GM12865 (cell line): ENCODE measurements around the gene ABR.

Experiments
- DNase-seq: peaks from one replicate; pipeline ENCODE4 v3.0.0; 2010; ENCODE audit warnings: low read depth
- H3K4me3 ChIP-seq: 2 replicates; pipeline ENCODE4 v1.5.1; 2011; ENCODE audit warnings: mild to moderate bottlenecking, low read depth, low read length, control low read depth
- TF ChIP-seq, protein P1 (sequence below): IDR thresholded peaks from 2 replicates; pipeline ENCODE4 v1.5.1; 2011; ENCODE audit warnings: low read length, control low read depth, low read depth, inconsistent platforms; ENCODE audit not compliant: insufficient read depth; ENCODE audit errors: missing control alignments

ABR gene

DNA sequence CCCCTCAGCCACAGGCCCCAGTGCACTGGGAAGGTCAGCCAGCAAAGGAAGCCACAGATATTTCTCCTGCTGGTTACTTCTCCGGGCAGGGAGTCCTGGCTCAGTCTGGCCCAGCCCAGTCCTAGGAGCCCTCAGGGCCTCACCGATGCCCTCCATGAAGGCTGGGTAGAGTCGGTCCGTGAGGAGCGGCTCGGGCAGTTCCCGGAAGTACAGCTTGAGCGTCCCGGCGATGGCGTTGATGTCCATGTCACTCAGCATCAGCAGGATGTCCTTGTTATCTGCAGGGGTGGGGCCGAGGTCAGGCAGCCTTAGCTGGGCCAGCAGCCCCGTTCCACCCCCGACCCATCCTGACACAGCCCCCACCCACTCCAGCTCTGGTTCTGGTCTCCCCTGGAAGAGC, 169.2 kb downstream of the ABR start:
- H3K4me3 ChIP-seq = no peak overlapping the region
- DNase-seq = no peak
- TF ChIP-seq, protein P1, sequence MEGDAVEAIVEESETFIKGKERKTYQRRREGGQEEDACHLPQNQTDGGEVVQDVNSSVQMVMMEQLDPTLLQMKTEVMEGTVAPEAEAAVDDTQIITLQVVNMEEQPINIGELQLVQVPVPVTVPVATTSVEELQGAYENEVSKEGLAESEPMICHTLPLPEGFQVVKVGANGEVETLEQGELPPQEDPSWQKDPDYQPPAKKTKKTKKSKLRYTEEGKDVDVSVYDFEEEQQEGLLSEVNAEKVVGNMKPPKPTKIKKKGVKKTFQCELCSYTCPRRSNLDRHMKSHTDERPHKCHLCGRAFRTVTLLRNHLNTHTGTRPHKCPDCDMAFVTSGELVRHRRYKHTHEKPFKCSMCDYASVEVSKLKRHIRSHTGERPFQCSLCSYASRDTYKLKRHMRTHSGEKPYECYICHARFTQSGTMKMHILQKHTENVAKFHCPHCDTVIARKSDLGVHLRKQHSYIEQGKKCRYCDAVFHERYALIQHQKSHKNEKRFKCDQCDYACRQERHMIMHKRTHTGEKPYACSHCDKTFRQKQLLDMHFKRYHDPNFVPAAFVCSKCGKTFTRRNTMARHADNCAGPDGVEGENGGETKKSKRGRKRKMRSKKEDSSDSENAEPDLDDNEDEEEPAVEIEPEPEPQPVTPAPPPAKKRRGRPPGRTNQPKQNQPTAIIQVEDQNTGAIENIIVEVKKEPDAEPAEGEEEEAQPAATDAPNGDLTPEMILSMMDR = no peak

DNA sequence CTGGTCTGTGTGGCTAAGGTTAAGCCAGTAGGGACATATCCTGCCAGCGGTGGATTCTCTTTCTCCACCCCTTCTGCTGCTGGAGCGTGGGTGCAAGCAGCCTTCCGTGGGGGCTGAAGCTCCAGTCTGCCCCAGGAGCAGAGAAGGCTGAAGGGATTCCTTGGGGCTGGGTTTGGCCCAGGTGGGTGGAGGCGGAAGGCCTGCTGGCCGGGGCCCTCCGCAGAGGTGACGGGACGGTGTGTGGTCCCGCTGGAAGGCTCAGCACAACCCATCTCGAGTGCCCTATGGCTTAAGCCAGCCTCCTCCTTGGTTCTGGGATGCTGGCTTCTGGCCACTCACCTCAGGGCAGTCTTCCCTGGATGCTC, 169.7 kb downstream of the ABR start:
- H3K4me3 ChIP-seq = no peak overlapping the region
- TF ChIP-seq, protein P1 = no peak
- DNase-seq = no peak

DNA sequence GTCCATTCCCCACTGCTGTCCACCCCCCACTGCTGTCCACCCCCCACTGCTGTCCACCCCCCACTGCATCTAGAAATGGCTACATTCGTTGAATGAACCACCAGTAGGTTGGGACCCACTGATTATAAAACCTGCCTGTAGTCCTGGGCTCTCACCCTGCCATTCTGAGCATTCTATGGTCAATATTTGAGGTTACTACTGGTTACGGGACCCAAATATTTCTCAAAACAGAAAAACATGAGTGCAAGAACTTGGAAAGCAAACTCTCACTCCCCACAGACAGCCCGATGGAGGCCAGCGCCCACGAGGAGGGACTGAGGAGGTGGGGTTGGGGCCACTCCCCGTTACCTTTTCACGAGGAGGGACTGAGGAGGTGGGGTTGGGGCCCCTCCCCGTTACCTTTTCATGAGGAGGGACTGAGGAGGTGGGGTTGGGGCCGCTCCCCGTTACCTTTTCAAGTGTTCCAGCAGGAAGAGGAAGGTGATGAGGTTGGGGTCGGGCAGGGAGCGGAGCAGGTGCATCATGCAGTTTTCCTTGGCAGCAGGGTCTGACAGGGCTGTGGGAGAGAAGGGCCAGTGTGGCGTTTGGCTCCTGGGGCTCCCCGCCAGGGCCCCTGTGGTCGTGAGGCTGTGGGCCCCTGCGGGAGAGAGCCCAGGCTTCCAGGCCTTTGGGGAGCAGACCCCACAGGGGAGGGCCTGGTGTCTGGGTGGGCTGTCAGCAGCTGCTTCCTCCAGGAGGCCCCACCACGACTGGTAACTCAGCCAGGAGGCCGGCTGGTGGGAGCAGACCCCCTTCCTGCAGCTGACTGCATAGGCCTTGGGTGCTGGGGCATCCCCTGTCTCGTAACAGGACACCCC, 170.3 kb downstream of the ABR start:
- TF ChIP-seq, protein P1 = no peak
- DNase-seq = no peak
- H3K4me3 ChIP-seq = no peak overlapping the region

DNA sequence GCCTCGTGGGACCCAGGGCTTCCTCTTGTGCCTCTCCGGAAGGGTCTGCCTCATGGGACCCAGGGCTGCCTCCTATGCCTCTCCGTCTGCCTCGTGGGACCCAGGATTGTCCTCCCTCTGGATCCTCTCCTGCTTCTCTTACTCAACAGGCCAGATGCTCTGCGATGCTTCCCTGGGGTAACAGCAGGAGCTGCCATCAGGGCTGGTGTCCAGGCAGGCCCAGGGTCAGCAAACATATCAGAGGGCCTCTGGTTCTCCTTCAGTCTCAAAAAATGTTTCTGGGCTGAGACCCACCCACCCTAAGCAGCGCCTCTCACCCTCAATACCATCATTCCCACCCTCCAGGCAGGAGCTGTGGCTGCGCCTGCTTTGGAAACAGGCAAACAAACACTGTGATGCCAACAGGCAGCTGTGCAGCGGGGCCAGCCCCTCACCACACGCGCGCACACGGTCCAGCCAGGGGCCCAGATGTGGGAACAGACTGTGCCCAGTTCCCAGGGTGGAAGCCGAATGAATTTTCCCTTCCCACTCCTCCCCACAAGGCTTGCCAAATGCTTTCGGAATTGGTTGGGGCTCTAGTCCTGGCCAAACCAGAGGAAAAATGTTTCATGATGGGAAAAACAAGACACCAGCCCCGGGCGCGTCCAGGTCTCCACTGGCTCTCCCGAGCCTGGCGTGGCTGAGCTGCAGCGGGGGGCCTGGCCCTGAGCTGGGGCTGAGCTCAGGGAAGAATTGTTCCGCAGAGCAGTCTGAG, 171.6 kb downstream of the ABR start:
- no peak overlapping the region for H3K4me3 ChIP-seq
- TF ChIP-seq, protein P1 = no peak
- DNase-seq = no peak

DNA sequence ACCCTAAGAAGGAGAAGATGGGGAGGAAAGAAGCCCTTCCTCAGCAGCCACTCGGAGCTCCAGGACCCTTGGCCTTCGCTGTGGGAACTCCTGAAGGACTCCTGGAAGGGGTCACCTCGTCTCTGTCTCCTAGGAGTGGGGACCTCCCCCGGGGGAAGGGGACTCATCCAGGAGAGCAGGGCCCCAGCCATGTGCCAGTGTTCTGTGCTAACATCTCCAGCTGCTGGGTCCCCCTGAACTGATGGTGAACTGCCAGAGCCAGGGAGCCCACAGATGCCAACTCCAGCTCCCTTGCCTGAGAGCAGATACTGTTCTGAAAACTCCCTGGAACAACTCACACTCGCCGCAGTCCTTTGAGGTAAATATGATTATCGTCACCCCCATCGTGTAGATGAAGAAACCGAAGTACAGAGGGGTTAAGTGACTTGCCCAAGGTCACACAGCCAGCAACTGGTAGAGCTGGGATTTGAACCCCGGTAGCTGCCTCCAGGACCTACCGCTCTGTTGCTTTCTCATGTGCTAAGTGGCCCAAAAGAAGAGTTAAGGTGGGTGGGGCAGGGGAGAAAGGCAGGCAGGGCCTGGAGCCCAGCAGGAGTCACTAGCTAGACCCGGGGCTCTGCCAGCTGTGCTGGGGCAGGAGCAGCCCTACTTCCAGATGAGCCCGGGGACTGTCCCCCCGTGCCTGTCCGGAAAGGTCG, 172.3 kb downstream of the ABR start:
- DNase-seq = no peak
- no peak overlapping the region for H3K4me3 ChIP-seq
- TF ChIP-seq, protein P1 = no peak

DNA sequence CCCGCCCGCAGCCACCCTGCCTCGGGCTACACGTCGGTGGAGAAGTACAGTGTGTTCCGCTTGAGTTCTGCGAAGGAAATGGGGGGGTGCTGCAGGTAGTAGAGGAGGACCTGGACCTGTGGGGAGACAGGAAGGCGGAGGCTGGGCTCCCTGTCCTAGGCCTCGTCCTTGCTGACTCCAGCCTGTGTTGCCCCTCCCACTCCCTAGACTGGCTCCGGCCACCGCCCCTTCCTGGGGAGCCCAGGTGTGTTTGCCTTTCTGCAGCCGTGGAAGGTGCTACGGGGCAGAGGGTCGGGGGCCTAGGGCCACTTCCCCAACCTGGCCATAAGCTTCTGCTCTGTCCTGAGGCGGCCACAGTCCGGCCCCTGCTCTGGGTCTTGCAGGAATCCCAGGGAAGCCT, 173.7 kb downstream of the ABR start:
- TF ChIP-seq, protein P1 = no peak
- no peak for DNase-seq
- H3K4me3 ChIP-seq = no peak overlapping the region
